ENCODE data around the gene ART4.
A peak's percentile ranks its signal among the peaks of the same experiment; 100 is the strongest.

Gene ART4

GRCh38 chr12:14810167-14810952 is 33.0 kb downstream of the ART4 start:
- DNase-seq: no peak

DNA sequence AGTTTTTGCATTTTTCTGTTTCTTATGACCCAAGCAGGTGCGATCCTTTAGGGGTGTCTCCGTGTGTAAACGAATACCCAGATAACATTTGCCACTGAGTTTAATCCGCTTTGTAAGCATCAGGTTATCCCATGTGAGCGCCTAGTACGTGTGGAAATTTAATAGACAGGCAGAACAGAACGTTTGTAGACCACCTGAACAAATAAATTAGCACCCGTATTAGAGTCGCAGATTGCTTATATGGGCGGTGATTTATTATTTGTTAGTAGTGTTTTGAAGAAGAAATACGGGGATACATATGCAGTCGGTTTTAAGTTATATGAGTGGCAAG is 39.5 kb downstream of the ART4 start:
- DNase-seq: peak; percentile 90

GRCh38 chr12:14803011-14803829 is 40.1 kb downstream of the ART4 start, which contains the start of the genes C12orf60 and WBP11:
Gene C12orf60, plus strand, starts transcription at chr12:14803670. Its CDS starts 19,266 bp downstream, at chr12:14822936.
Gene WBP11, minus strand, starts transcription at chr12:14803478. Its CDS starts 2,095 bp downstream, at chr12:14801383.
- DNase-seq: peak; percentile 100

- DNase-seq: no peak
Measured at GRCh38 chr12:14802721-14803010, 40.7 kb downstream of the ART4 start.

GRCh38 chr12:14802247-14802646 is 41.1 kb downstream of the ART4 start:
- DNase-seq: no peak

- DNase-seq: no peak
Measured at GRCh38 chr12:14795028-14795448, 48.3 kb downstream of the ART4 start.

- no peak for DNase-seq
Measured at GRCh38 chr12:14785568-14785967, 57.8 kb downstream of the ART4 start.

GRCh38 chr12:14784471-14784870 is 58.9 kb downstream of the ART4 start:
- DNase-seq: no peak

DNA sequence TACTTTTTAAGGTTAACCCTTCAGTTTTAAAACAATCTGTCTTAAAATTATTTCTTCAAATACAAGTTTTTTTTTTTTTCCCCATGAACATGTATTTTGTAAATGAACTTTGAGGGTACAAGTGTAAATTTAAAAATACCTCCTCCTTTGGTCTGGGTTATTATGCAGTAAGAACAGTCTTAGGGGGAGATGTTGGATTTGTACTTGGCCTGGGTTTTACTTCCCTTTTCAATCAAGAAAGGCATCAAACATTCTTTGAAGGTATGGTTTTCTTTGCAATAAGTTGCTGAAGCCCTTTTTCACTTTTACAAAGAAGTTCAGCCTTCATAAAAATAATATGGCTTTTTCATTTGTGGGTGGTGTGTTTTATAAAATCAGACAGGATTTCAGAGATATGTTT is 60.6 kb downstream of the ART4 start:
- no peak for DNase-seq

GRCh38 chr12:14781563-14781962 is 61.8 kb downstream of the ART4 start:
- DNase-seq: no peak

DNA sequence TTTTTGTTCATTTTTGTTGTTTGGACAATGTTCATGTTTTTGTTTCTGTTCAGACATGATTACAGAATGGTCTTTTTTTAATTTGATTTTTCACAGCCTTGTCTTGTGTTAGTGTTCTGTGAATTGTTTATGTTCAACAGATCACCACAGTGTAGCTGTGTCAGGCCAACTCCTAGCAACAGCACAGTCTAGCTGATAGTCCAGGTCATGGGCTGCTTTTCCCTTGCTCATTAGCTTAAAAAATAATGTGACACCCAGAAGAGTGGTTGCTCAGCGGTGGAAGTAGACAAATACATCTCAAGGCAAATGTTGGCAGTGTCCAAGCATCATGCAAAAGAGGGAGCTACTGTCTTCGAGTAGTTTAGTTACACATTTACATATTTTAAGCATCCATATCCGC is 62.5 kb downstream of the ART4 start:
- no peak for DNase-seq

DNA sequence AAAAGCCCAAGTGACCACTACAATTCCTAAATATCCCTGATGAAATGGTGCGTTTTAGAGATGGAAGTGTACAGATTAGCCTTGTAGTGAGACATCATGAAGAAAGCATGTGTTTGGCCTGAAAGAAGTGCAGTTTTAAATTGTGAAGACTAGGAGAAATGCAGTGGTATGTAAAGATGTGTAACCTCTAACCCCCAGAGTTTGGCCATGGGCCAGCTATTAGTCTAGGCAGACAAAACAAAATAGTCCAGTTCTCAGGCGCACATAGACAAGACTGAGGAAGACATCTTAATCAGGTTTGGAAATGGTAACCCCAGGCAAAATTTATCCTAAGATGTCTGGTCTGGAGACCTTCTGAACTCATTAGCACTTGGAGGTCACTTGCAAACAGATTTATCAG is 63.5 kb downstream of the ART4 start:
- DNase-seq: no peak

DNA sequence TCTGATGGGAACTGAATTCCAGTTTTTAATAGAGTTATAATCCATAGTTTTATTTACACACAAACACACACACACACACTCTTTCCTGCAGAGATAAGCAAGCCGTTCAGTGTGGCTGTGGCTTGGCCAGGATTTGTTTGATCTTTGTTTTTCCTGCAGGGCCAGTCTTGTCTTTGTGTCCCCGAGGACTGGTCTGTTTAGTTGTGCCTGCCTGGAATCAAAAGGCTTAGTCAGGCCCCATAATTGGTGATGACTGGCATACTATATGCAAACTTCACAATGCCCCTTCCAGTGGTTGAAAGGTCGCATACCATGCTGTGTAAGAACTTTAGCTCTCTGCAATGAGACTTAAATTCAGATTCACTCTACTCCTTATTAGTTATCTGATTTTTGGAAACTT is 66.1 kb downstream of the ART4 start:
- no peak for DNase-seq

DNA sequence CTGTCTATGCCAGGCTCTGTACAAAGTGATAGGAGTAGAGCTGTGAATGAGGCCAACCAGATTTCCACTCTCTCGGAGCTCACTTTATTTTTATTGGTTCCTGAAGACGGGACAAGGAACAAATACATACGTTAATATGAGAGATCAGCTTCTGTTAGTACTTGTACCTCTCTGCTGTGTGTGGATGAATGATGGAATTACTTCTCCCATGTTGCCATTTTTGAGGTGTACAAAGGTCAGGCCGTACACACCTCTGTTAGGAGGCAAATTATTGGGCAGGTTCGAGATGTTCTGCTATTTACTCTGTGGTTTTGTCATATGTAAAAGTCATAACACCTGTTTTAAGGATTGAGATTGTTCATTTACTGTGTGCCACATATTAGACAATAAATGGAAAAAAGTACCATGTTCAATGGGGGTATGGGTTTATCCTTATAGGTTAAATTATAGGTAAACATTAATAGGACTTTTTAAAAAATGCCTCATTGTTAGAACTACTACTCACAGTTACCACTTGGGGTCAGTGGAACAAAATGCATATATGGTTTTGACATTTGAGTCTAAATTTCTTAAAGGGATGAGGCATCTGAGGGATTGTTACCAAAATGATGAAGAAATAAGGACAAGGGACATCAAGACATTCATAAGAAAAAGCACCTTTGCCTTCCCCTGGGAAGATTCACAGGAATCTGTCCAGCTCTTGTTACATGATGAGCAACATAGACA is 66.9 kb downstream of the ART4 start:
- DNase-seq: no peak

DNA sequence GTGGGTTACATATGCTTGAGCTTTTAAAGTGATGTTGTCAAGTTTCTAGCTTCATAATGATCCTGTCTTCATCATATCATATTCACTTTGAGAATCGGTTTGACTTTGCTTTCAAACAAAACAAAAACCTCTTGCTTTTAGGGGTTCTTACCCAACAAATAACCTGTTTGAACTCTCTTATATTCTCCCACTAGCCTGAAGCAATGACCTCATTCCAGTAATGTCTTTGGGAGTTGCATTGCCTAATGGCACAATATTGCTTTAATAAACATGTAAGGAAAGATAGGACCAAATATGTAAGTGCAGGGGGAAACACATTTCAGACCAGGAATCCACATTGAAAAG is 67.7 kb downstream of the ART4 start:
- no peak for DNase-seq
